GM12892 (cell line): ENCODE data around the gene SLX1B. TPM values are rescaled to one million over a fixed set of nuclear protein-coding genes. Genes with fewer than 3 reads are reported as not detected.
"Not testable (repeated sequence)": the region's sequence is repeated elsewhere in the genome, so short reads cannot be mapped to it uniquely, and the experiment has no call there.

ENCODE experiments used
- DNase-seq: peaks from one replicate; pipeline ENCODE4 v3.0.0; 2011; ENCODE audit not compliant: insufficient read length
- FAIRE-seq: peaks from 2 replicates; lab custom pipeline; 2011; peaks lifted over from hg19 to GRCh38; lab: Jason Lieb, UNC
- polyA plus RNA-seq: library from polyadenylated mRNA; unstranded; fragments of >200 nt; gene quantifications from one replicate; pipeline ENCODE4 v1.2.1, GENCODE V29; 2012; ENCODE audit warnings: missing spikeins, inconsistent platforms; ENCODE audit not compliant: missing spikeins

SLX1B gene
- polyA plus RNA-seq, result 7.4 TPM

DNA sequence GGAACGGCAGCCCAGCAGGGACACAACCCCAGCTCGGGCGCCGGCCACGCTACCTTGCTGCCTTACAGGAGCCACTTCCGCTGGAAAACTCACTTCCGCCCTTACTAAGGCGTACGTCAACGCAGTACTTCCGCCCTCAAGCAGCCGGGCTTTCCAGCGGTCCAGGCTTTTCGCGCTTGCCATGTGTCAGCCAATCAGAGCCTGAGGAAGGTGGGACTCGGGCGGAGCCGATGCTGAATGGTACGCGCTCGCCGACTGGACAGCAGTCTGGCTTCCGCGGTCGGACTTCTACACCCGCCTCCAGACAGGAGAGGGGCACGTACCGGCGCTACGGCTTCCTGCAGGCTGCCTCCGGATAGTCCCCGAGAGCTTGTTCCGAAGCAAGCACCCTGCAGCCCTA lies at the start of gene SLX1B, which contains the start of gene BOLA2:
Gene SLX1B (plus strand): TSS at position 265 of the 400 bp plus-strand sequence.
Gene BOLA2 (minus strand): TSS at position 83 of the 400 bp plus-strand sequence. CDS start 98 bp downstream, outside the sequence.
- DNase-seq, result not testable (repeated sequence)
- peak; percentile 97 for FAIRE-seq

DNA sequence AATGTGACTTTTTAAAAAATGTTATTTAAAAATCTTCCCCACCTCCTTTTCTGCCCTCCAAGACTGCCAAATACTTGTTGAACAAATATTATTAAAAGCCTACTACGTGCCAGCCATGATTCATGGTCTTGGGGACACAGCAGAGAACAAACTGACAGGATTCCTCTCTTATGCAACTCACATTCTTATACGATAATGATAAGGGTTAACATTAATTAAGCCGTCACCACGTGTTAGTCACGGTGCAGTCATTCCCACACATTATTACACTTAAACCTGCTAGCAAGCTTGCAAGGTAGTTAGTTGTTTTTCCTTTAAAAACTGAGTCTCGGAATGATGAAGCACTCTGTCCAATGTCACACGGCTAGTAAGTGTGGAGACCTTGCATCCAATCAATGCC lies 49.1 kb upstream of the SLX1B start:
- not testable (repeated sequence) for DNase-seq, FAIRE-seq

DNA sequence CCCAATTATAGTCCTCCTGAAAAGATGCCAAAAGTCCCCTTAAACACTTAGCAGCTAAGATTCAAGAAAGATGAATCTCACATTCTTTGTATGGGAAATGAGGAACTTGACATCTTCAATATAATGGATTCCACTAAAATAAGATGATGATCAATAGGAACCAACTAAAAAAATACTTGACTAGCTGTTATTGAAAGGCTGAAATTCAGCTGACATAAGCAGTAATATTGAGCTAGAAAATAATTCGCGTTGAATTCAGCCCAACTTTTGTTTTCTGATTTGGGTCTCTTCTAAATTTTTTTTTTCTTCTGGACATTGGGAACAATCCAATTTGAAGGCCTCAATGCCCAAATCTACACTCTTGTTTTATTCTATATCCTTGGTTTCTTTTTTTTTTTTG lies 30.7 kb upstream of the SLX1B start:
- not testable (repeated sequence) for DNase-seq, FAIRE-seq

DNA sequence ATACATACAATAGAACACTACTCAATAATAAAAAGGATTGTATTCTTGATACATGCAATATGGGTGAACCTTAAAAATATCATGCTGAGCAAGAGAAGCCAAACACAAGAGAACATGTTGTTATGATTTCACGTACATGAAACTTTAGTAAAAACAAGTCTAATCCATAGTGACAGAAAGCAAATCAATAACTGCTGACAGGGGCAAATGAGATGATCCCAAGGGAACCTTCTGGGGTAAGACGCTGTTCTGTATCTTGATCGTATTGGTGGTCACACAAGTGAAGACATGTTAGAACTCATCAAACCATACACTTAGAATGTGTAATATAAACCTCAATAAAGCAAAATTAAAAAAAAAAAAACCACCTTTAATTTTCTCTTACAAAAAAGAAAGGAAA lies 28.9 kb upstream of the SLX1B start:
- DNase-seq, FAIRE-seq: not testable (repeated sequence)

DNA sequence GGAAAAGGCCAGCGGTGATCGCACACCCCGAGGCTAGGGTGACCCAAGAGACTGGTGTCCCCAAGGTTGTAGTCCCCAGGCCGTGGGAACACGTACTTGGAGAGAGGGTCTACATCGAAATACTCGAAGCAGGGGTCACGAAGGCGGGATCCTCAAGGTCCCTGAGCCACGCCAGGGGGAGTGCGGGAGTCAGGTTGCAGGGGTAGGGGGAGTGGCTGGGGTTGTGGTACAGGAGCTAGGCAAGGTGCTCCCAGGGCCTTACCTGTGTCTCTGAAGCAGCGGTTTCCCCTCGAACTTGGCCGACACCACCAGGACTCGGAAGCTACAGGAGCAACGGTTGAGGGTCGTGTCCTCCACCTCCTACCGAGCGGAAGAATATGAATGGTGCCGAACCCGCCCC lies 579 bp upstream of the SLX1B start:
- not testable (repeated sequence) for DNase-seq, FAIRE-seq

DNA sequence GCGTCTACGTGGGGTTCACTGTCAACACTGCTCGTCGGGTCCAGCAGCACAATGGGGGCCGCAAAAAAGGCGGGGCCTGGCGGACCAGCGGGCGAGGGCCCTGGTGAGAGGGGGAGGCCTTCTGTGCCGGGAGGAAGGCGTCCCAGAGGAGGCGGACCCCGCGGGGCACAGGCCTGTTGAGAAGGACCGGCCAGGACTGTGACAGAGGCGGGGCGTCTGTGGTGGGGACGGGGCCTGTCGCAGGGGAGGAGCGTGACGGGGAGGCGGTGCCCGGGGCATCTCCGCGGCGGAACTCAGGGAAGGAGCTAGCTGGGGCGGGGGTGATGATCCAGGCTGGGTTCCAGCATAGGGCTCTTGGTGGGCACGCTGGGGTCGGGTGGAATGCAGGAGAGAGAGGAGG lies 495 bp downstream of the SLX1B start:
- DNase-seq, result not testable (repeated sequence)
- peak; percentile 61 for FAIRE-seq

DNA sequence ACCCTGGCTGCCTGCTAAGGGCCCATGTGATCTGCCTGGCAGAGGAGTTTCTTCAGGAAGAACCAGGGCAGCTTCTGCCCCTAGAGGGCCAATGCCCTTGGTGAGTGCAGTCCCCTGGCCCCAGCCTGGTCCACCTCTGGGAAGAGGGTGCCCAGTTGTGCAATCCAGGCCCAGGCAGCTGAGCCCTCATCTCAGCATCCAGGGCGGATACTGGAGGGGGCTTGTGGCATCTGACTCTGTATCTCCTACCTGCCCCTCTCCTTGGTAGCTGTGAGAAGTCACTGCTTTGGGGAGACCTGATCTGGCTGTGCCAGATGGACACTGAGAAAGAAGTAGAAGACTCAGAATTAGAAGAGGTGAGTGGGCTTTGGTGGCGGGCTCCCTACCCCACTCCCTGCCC lies 3.3 kb downstream of the SLX1B start:
- not testable (repeated sequence) for FAIRE-seq, DNase-seq

DNA sequence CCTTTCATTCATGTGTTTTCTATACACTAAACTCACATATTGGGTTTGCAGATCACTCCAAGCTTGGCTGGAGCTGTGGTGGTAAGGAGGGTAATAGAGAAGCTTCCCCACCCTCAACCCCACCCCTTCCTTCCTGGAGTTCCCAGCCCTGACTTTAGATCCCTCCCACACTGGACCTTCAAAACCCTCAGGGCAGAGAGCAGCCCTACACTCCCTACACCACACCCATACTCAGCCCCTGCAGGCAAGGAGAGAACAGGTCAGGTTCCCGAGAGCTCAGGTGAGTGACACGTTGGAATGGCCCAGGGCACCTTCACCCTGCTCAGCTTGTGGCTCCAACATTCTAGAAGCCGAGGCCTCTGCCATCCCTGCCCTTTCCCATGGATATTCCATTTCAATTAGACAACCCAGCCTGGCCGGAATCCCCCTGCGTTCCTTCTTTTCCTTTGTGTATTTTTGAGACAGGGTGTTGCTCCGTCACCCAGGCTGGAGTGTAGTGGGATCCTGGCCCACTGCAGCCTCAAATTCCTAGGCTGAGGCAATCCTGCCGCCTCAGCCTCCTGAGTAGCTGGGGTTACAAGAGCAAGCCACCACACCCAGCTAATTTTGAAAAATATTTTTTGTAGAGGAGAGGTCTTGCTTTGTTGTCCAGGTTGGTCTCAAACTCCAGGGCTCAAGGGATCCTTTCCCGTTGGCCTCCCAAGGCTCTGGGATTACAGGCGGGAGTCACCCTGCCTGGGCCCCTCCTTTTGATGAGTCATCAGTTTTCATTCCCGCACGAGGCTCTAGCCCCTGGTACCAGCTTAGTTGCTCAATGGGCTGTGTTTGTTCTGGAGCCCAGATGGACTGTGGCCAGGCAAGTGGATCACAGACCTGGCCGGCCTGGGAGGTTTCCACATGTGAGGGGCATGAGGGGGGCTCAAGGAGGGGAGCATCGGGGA lies 5.6 kb downstream of the SLX1B start, which contains the start of gene SULT1A4:
Gene SULT1A4 (plus strand): TSS at position 208 of the 941 bp plus-strand sequence. CDS start 1,473 bp downstream, outside the sequence.
- FAIRE-seq, DNase-seq: not testable (repeated sequence)

DNA sequence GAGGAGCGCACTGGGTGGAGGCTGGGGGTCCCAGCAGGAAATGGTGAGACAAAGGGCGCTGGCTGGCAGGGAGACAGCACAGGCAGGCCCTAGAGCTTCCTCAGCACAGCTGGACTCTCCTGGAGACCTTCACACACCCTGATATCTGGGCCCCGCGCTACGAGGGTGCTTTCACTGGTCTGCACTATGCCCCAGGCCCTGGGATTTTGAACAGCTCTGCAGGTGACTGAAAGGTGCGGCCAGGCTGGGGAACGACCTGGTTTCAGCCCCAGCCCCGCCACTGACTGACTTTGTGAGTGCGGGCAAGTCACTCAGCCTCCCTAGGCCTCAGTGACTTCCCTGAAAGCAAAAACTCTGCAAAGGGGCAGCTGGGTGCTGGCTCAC lies 6.3 kb downstream of the SLX1B start:
- FAIRE-seq, DNase-seq: not testable (repeated sequence)

DNA sequence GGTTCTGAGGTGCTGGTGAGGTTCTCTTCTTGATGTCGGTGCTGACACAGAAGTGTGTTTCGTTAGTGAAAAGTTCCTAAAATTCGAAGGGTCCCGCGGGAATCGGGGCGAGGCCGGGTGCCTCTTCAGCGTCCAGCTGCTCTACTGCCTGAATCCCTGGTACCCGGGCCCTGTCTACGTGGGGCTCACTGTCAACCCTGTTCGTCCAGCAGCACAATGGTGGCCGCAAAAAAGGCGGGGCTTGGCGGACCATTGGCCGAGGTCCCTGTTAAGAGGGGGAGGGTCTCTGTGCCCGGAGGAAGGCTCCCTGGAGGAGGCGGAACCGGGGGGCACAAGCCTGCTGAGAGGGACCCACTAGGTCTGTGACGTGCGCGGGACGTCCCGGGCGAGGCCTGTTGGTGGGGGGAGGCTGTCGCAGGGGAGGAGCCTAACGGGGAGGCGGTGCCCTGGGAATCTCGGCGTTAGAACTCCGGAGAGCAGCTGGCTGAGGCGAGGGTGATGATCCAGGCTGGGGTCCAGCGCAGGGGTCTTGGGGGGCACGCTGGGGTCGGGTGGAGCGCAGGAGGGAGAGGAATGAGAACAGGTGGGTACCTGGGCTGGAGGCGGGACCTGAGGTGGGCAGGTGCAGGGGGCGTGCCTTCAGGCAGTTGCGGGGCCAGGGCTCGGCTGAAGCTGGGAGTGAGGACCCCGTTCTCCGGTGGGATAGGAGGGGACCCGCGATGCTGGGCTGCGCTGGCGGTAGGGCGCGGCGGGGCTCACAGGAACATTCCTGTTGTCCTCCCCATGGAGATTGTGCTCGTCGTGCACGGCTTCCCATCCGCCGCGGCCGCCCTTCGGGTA lies 11.9 kb downstream of the SLX1B start:
- not testable (repeated sequence) for FAIRE-seq

DNA sequence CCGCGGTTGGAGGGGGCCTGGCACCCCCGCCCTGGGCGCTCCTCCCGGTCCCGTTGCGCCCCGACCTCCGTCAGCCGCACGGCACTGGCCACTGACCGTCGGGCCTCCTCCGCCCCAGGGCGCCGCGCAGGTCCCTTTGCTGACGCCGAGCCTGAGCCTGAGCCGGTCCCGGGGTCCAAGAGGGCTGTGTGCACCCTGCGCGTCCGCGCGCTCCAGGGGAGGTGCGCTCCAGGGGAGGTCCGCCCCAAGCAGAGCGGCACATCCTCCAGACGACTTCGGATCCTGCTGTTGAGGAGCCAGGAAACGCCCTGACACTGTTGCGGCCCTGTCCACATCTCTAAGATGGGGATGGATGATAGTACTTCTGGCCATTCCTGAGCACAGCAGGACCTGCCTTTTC lies 12.6 kb downstream of the SLX1B start:
- DNase-seq, FAIRE-seq: not testable (repeated sequence)

More for the DNA sequence above, 11.9 kb downstream of the SLX1B start:
- DNase-seq, result not testable (repeated sequence)

DNA sequence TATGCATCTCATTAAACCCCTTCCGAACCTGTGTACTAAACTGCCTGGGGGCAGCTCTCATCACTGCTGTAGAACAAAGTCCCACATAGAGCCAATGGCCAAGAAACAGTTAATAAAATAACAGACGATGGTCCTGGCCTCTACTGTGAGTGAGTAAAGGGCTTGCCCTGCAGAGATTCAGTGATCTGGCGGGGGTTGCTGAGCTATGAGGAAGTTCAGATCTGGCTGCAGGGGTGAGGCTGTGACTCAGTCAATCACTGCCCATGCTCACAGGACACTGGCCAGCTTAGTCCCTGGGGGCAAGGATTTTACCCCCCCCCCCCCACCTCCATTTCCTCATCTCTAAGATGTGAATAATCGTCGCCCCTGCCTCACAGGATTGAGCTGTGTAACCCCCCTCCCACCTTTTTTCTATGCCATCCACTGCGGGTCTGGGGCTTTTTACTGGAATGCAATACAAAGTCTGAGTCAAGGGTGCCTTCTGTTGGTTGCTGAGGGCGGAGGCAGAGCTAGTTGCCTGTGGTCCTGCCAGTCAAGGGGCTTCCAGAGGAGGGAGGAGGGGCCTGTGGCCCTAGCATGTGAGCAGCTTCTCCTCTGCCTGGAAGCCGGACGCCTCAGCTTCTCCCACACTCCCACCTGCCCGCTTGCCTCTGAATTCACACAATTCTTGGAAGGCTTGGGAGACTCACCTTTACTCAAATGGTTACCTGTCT lies 13.5 kb downstream of the SLX1B start:
- FAIRE-seq, DNase-seq: not testable (repeated sequence)

DNA sequence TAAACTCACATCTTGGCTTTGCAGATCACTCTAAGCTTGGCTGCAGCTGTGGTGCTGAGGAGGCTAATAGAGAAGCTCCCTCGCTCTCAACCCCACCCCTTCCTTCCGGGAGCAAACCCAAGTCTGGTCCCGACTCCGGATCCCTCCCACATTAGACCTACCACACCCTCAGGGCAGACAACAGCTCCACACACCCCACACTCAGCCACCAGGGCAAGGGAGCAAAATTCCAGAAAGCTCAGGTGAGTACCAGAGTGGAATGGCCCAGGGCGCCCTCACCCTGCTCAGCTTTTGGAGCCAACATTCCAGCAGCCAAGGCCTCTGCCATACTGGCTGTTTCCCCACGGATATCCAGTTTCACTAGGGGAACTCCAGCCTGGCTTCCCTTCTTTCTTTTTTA lies 15.3 kb downstream of the SLX1B start:
- not testable (repeated sequence) for FAIRE-seq, DNase-seq

DNA sequence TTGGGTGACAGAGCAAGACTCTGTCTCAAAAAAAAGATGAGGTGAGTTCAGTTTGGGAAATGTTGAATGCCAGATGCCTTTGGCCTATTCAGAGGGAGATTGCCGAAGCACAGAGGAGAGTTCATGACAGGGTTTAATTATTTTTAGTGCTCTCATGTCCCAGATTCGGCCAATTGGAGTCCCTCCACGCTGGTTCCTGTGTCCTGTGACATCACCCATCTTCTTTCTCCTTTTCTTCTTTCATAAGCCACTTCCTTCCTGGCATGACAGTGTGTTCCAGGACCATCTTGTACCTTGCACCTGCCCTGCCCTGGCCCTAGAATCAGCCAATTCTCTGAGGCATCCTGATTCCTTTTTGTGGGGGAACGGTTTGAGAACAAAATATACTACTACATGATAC lies 17.7 kb downstream of the SLX1B start:
- not testable (repeated sequence) for DNase-seq, FAIRE-seq

DNA sequence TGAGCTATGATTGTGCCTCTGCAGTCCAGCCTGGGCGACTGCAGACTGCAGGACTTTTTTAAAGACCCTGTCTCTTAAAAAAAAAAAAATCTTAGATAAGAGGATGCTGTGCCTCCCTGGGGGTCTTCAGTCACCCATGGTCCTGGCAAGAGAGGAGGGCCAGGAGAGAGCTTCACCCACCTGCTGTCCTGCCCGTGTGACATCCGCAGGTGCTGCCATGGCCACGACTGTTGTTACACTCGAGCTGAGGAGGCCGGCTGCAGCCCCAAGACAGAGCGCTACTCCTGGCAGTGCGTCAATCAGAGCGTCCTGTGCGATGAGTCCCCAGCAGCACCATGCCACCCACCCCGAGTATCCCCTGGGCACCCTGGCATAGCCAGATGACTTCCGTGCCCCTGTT lies 27.9 kb downstream of the SLX1B start:
- not testable (repeated sequence) for FAIRE-seq, DNase-seq

DNA sequence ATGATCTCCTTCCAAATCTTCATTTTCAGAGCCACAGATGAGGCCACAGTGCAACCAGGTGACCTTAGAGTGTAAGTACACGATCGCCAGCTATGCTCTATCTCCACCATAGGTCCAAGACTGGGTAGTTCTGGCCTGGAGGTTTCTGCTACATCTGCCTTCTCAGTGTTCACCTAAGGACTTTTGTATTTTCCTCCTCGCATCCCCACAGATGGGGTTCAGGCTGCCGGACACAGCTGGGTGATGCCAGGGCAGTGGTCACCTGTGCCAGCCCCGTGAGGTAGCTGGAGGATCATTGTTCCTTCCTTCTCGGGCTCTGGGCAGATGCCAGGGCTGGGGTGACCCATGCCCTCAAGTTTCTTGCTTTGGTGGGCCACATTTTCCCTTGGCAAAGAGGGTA lies 52.0 kb downstream of the SLX1B start, which contains the start of gene NPIPB12:
Gene NPIPB12 (minus strand): TSS at position 101 of the 400 bp plus-strand sequence.
- not testable (repeated sequence) for FAIRE-seq, DNase-seq
